Thyroid gland (tissue), 4 donors: ENCODE measurements around the gene NFASC. TPM values are rescaled to one million over a fixed set of nuclear protein-coding genes. Genes with fewer than 3 reads are reported as not detected.

Experiments used
- DNase-seq, 2 donors: peaks; one replicate each; pipeline ENCODE4 v3.0.0-alpha.2; 2019
- H3K27ac ChIP-seq, 3 donors: fragments of 200-600 bp; sonication (generic); 1 replicate in 2 of 3; 2 replicates in 1 of 3; pipeline ENCODE4 v1.5.1; 2016 to 2019; ENCODE audit warnings: mild to moderate bottlenecking in 1 of 3, moderate library complexity in 1 of 3
- H3K27me3 ChIP-seq: fragments of 200-600 bp; sonication (generic); one replicate; pipeline ENCODE4 v1.5.1; 2019
- H3K36me3 ChIP-seq, 2 donors: fragments of 200-600 bp; sonication (generic); one replicate each; pipeline ENCODE4 v1.5.1; 2016 to 2019
- H3K4me1 ChIP-seq, 2 donors: fragments of 200-600 bp; sonication (generic); one replicate each; pipeline ENCODE4 v1.5.1; 2017 to 2019
- H3K4me3 ChIP-seq, 3 donors: fragments of 200-600 bp; sonication (generic); replicated peaks in 1 of 3; 1 replicate in 2 of 3; 2 replicates in 1 of 3; pipeline ENCODE4 v1.5.1; 2016; ENCODE audit warnings: mild to moderate bottlenecking in 1 of 3
- H3K9me3 ChIP-seq: fragments of 200-600 bp; sonication (generic); one replicate; pipeline ENCODE4 v1.5.1; 2017
- CTCF ChIP-seq, 6 experiments: fragments of 200-600 bp in 3 of 6; fragments of 450-650 bp in 3 of 6; sonication (generic) in 3 of 6; IDR thresholded peaks; one replicate each; pipeline ENCODE4 v1.5.1; 2016 to 2019; ENCODE audit warnings: antibody characterized with exemption in 6 of 6, mild to moderate bottlenecking in 2 of 6, inconsistent platforms in 1 of 6, moderate library complexity in 1 of 6
- POLR2A ChIP-seq, 2 donors: fragments of 450-650 bp; IDR thresholded peaks; one replicate each; pipeline ENCODE4 v1.6.1; 2017; ENCODE audit warnings: antibody characterized with exemption in 2 of 2, mild to moderate bottlenecking in 2 of 2, moderate library complexity in 1 of 2
- WGBS, 2 donors: methylation state at CpG; one replicate each; pipeline ENCODE4 v1.1.5; 2017; 5-methylcytosine and 5-hydroxymethylcytosine counted together
- intact Hi-C: fragments of 100-400 bp; cut with DNase I; formaldehyde crosslinking; loops from one replicate; pipeline ENCODE4 v1.15.1; 2023
- total RNA-seq, 4 donors: library from RNA; depleted of rRNA; stranded (reverse); fragments of >200 nt; gene quantifications; one replicate each; pipeline ENCODE4 v1.2.3, GENCODE V29; 2016

Gene NFASC
- total RNA-seq, 4 donors from 2014 or later, result 3.6 to 9.4 (median 3.9) TPM

- H3K9me3 ChIP-seq, result no peaks in the 10 kb centered on the region
- DNase-seq, result no peak
- H3K36me3 ChIP-seq, result no peaks in the 10 kb centered on the region
- WGBS, 2 donors, result 57 to 71% methylated on average over 12 of the region's 12 CpGs
- intact Hi-C loops, result no loop called here
- peaks cover 0 to under 1% of the 10 kb centered on the region in 2 donors for H3K4me1 ChIP-seq
- no peaks in the 10 kb centered on the region for H3K27me3 ChIP-seq
- TF ChIP-seq POLR2A (IDR thresholded peaks at IDR 0.05) (no peak), CTCF (IDR thresholded peaks at IDR 0.05) (no peak)
- H3K27ac ChIP-seq, result no peak overlapping the region
- H3K4me3 ChIP-seq, result no peak overlapping the region
Measured at GRCh38 chr1:204971517-204972336, 101.1 kb downstream of the NFASC start.

GRCh38 chr1:204972426-204972825 is 101.8 kb downstream of the NFASC start:
- WGBS, 2 donors, result 88 to 93% methylated on average over 1 of the region's 1 CpG
- Histone ChIP-seq H3K27me3 (no peaks in the 10 kb centered on the region), H3K36me3 (no peaks in the 10 kb centered on the region), H3K27ac (no peak overlapping the region), H3K9me3 (no peaks in the 10 kb centered on the region), H3K4me3 (no peak overlapping the region), H3K4me1 (peaks cover 0 to 3% of the 10 kb centered on the region in 2 donors)
- intact Hi-C loops, result no loop called here
- no peak for TF ChIP-seq POLR2A (IDR thresholded peaks at IDR 0.05)
- no peak for TF ChIP-seq CTCF (IDR thresholded peaks at IDR 0.05)
- no peak for DNase-seq

- WGBS, 2 donors, result 65 to 70% methylated on average over 6 of the region's 6 CpGs
- H3K4me1 ChIP-seq, result peaks cover 0 to 3% of the 10 kb centered on the region in 2 donors
- intact Hi-C loops, result no loop called here
Measured at GRCh38 chr1:204973449-204973848, 102.8 kb downstream of the NFASC start.

GRCh38 chr1:204974327-204974726 is 103.7 kb downstream of the NFASC start:
- no peaks in the 10 kb centered on the region for H3K36me3 ChIP-seq

More at GRCh38 chr1:204973449-204973848, 102.8 kb downstream of the NFASC start:
- no peaks in the 10 kb centered on the region for H3K27me3 ChIP-seq
- TF ChIP-seq CTCF (IDR thresholded peaks at IDR 0.05) (no peak), POLR2A (IDR thresholded peaks at IDR 0.05) (no peak)
- H3K4me3 ChIP-seq, result no peak overlapping the region
- H3K27ac ChIP-seq, result no peak overlapping the region
- no peak for DNase-seq
- no peaks in the 10 kb centered on the region for H3K36me3 ChIP-seq
- H3K9me3 ChIP-seq, result no peaks in the 10 kb centered on the region

More at GRCh38 chr1:204974327-204974726, 103.7 kb downstream of the NFASC start:
- Histone ChIP-seq H3K4me1 (peaks cover 0 to 3% of the 10 kb centered on the region in 2 donors), H3K4me3 (no peak overlapping the region), H3K9me3 (no peaks in the 10 kb centered on the region), H3K27ac (no peak overlapping the region), H3K27me3 (no peaks in the 10 kb centered on the region)
- 58 to 74% methylated on average over 2 of the region's 2 CpGs for WGBS, 2 donors
- intact Hi-C loops, result no loop called here
- DNase-seq, result no peak
- TF ChIP-seq CTCF (IDR thresholded peaks at IDR 0.05), result no peak
- no peak for TF ChIP-seq POLR2A (IDR thresholded peaks at IDR 0.05)
